ENCODE results near the gene PDZRN3. TPM values are rescaled to one million over a fixed set of nuclear protein-coding genes. Genes with fewer than 3 reads are reported as not detected.

The PDZRN3 gene
- total and polyA plus RNA-seq, 2 experiments from 2014 or later = 22.3 to 35.6 TPM

DNA sequence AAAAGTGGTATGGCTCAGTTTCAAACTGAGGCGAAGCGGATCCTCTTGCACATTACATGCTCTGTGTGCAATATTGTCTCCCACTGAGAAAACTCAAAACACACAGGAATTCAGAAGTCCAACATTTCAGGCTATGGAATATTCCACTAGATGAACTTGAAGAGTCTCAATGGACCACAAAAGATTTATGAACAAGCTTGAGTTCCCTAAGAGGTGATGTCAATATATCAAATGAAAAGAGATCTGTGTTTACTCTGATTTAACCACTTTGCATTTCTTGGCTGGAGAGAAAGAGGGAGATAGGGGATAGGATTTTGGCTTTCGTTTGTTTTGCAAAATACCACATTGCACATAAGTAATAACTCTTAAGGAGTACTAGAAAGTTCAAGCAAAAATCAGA, 20.3 kb downstream of the PDZRN3 start:
- Histone ChIP-seq H3K27ac (peak overlapping the region; percentile 82), H3K4me2 (ENCODE audit: unreplicated experiment) (peak overlapping the region; percentile 85), H3K36me3 (ENCODE audit: low read depth) (0 out of 2 replicates have a peak, but pooled peaks cover under 1% of the 10 kb centered on the region), H3K9me3 (ENCODE audit: low read depth) (no peaks in the 10 kb centered on the region), H3K9me2 (ENCODE audit: insufficient read depth) (no peaks in the 10 kb centered on the region), H3K79me2 (ENCODE audit: insufficient read depth) (peaks cover 51% of the 10 kb centered on the region), H3K4me3 (no peak overlapping the region), H3F3A (ENCODE audit: insufficient read depth) (peaks cover 67% of the 10 kb centered on the region), H3K4me1 (ENCODE audit: insufficient read depth) (peaks cover 74% of the 10 kb centered on the region), H3K27me3 (replicated peaks; ENCODE audit: insufficient read depth) (no peaks in the 10 kb centered on the region), H3K9ac (no peak overlapping the region; the same call in 1 of the 2 replicates), H4K20me1 (ENCODE audit: insufficient read depth) (no peaks in the 10 kb centered on the region), H2AFZ (no peak overlapping the region)
- WGBS, 2 experiments (ENCODE audit: low coverage in 1 of 2, low lambda C conversion rate in 2 of 2, missing lambda C conversion rate in 2 of 2) = 44 to 49% methylated on average over 3 of the region's 3 CpGs
- in situ Hi-C loops (cut with MboI) = no loop called here
- TF ChIP-seq EZH2 (IDR thresholded peaks at IDR 0.05; ENCODE audit: insufficient read depth, poor library complexity, severe bottlenecking) = no peak
- no peak for TF ChIP-seq EZH2phosphoT487 (IDR thresholded peaks at IDR 0.05; ENCODE audit: insufficient read depth, low read depth)
- DNase-seq = no peak

DNA sequence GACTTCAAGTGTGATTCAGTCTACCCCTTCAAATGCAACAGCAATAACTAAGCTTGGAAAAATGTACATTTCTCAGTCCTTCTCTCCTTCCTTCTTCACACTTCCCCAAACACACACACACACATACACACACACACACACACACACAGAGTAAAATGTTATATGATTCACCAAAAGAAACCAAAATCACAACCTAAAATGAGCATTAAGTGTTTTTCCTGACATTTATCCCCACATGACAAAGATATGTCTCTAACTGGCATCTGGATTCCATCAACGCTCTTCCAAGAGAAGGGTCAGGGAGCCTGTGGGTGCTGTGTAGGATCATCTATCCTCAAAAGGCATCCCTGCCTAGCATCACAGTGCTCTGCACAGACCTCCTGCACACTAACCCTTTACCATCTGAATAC, 21.0 kb downstream of the PDZRN3 start:
- H3K9ac ChIP-seq = peak overlapping the region; percentile 58
- peak overlapping the region; percentile 50 for H3K4me3 ChIP-seq
- in situ Hi-C loops (cut with MboI) = no loop called here
- H3K4me2 ChIP-seq (ENCODE audit: unreplicated experiment) = peak overlapping the region; percentile 85
- 0 out of 2 replicates have a peak, but pooled peaks cover 6% of the 10 kb centered on the region for H3K36me3 ChIP-seq (ENCODE audit: low read depth)
- no peaks in the 10 kb centered on the region for H4K20me1 ChIP-seq (ENCODE audit: insufficient read depth)
- no peak overlapping the region for H2AFZ ChIP-seq
- no peaks in the 10 kb centered on the region for H3K27me3 ChIP-seq (replicated peaks; ENCODE audit: insufficient read depth)
- TF ChIP-seq EZH2phosphoT487 (IDR thresholded peaks at IDR 0.05; ENCODE audit: insufficient read depth, low read depth) (0 out of 2 replicates have a peak, but pooled peaks have one; percentile 28), EZH2 (IDR thresholded peaks at IDR 0.05; ENCODE audit: insufficient read depth, poor library complexity, severe bottlenecking) (no peak)
- WGBS, 2 experiments (ENCODE audit: low coverage in 1 of 2, low lambda C conversion rate in 2 of 2, missing lambda C conversion rate in 2 of 2) = 3 to 8% methylated on average over 1 of the region's 1 CpG
- peak; percentile 86 for DNase-seq
- peaks cover 49% of the 10 kb centered on the region for H3K79me2 ChIP-seq (ENCODE audit: insufficient read depth)
- peaks cover 72% of the 10 kb centered on the region for H3K4me1 ChIP-seq (ENCODE audit: insufficient read depth)
- no peaks in the 10 kb centered on the region for H3K9me2 ChIP-seq (ENCODE audit: insufficient read depth)
- H3K27ac ChIP-seq = peak overlapping the region; percentile 82
- no peaks in the 10 kb centered on the region for H3K9me3 ChIP-seq (ENCODE audit: low read depth)
- peaks cover 74% of the 10 kb centered on the region for H3F3A ChIP-seq (ENCODE audit: insufficient read depth)

DNA sequence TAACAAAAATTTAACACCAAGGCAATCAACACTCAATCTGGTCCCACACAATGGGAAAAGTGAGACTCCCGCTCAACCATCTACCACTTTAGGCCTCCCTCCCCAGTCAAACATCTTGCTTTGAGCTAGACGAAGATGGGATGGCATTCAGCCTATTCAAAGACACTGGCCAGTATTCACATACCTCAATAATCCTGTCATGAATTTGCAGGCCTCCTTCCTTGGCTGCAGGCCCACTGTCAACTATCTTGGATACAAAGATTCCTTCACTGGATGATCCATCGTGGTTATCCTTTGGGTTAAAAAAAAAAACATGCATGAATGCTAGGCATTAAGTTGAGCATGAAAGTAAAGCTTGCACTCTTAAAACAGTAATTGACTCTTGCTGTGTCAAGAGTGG, 22.6 kb downstream of the PDZRN3 start:
- 0 to 1% methylated on average over 3 of the region's 3 CpGs for WGBS, 2 experiments (ENCODE audit: low coverage in 1 of 2, low lambda C conversion rate in 2 of 2, missing lambda C conversion rate in 2 of 2)
- TF ChIP-seq EZH2 (IDR thresholded peaks at IDR 0.05; ENCODE audit: insufficient read depth, poor library complexity, severe bottlenecking) (no peak), EZH2phosphoT487 (IDR thresholded peaks at IDR 0.05; ENCODE audit: insufficient read depth, low read depth) (no peak)

DNA sequence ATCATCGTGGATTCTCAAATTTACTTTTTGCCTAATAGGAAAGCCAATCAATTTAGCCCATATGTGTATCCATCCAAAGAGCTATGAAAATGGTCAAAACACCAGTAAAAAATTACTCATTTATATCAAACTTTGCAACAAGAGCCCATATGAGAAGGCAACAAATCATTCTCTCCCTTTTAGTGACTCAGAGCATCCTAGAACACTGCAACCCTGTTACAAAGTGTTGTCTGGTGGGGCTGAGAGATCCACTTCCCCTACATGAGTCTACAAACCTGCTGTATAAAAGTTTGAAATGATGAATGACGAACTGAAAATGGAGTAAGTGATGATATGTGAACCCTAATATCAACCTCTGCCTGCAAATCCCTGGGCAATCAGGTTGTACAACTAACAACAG, 23.3 kb downstream of the PDZRN3 start:
- Histone ChIP-seq H3K27ac (peak overlapping the region; percentile 82), H3K4me1 (ENCODE audit: insufficient read depth) (peaks cover 71% of the 10 kb centered on the region)

More for the DNA sequence above, 22.6 kb downstream of the PDZRN3 start:
- Histone ChIP-seq H3F3A (ENCODE audit: insufficient read depth) (peaks cover 74% of the 10 kb centered on the region), H3K4me3 (peak overlapping the region; percentile 50), H2AFZ (no peak overlapping the region), H4K20me1 (ENCODE audit: insufficient read depth) (no peaks in the 10 kb centered on the region), H3K9me2 (ENCODE audit: insufficient read depth) (no peaks in the 10 kb centered on the region), H3K9ac (peak overlapping the region; percentile 58), H3K9me3 (ENCODE audit: low read depth) (no peaks in the 10 kb centered on the region), H3K79me2 (ENCODE audit: insufficient read depth) (peaks cover 49% of the 10 kb centered on the region), H3K27me3 (replicated peaks; ENCODE audit: insufficient read depth) (no peaks in the 10 kb centered on the region), H3K4me1 (ENCODE audit: insufficient read depth) (peaks cover 72% of the 10 kb centered on the region), H3K27ac (peak overlapping the region; percentile 82), H3K4me2 (ENCODE audit: unreplicated experiment) (peak overlapping the region; percentile 85), H3K36me3 (ENCODE audit: low read depth) (0 out of 2 replicates have a peak, but pooled peaks cover 6% of the 10 kb centered on the region)
- in situ Hi-C loops (cut with MboI) = no loop called here
- DNase-seq = peak; percentile 96

More for the DNA sequence above, 23.3 kb downstream of the PDZRN3 start:
- peak overlapping the region; percentile 55; the same call in 1 of the 2 replicates for H3K9ac ChIP-seq
- H2AFZ ChIP-seq = no peak overlapping the region
- no peaks in the 10 kb centered on the region for H3K27me3 ChIP-seq (replicated peaks; ENCODE audit: insufficient read depth)
- H3K36me3 ChIP-seq (ENCODE audit: low read depth) = 0 out of 2 replicates have a peak, but pooled peaks cover 6% of the 10 kb centered on the region
- H3K9me2 ChIP-seq (ENCODE audit: insufficient read depth) = no peaks in the 10 kb centered on the region
- WGBS, 2 experiments (ENCODE audit: low coverage in 1 of 2, low lambda C conversion rate in 2 of 2, missing lambda C conversion rate in 2 of 2) = 44 to 49% methylated on average over 2 of the region's 2 CpGs
- TF ChIP-seq EZH2phosphoT487 (IDR thresholded peaks at IDR 0.05; ENCODE audit: insufficient read depth, low read depth) (no peak), EZH2 (IDR thresholded peaks at IDR 0.05; ENCODE audit: insufficient read depth, poor library complexity, severe bottlenecking) (no peak)
- peak; percentile 62 for DNase-seq
- in situ Hi-C loops (cut with MboI) = no loop called here
- H3K4me3 ChIP-seq = peak overlapping the region; percentile 50; the same call in 1 of the 2 replicates
- H3K4me2 ChIP-seq (ENCODE audit: unreplicated experiment) = peak overlapping the region; percentile 85
- H3K9me3 ChIP-seq (ENCODE audit: low read depth) = no peaks in the 10 kb centered on the region
- peaks cover 49% of the 10 kb centered on the region for H3K79me2 ChIP-seq (ENCODE audit: insufficient read depth)
- H4K20me1 ChIP-seq (ENCODE audit: insufficient read depth) = no peaks in the 10 kb centered on the region
- peaks cover 73% of the 10 kb centered on the region for H3F3A ChIP-seq (ENCODE audit: insufficient read depth)
